GM12891 (cell line): ENCODE measurements around the gene TLE2.

Source experiments
- POLR2A ChIP-seq: IDR thresholded peaks from 2 replicates; pipeline ENCODE4 v1.6.1; 2011; ENCODE audit warnings: low read depth, low read length, control low read depth
- POLR2AphosphoS5 ChIP-seq: IDR thresholded peaks from 2 replicates; pipeline ENCODE4 v1.6.1; 2011; ENCODE audit warnings: low read depth, low read length, control low read depth
- SPI1 ChIP-seq: IDR thresholded peaks from 2 replicates; pipeline ENCODE4 v1.6.1; 2011; ENCODE audit warnings: low read depth, low read length, control low read depth

DNA sequence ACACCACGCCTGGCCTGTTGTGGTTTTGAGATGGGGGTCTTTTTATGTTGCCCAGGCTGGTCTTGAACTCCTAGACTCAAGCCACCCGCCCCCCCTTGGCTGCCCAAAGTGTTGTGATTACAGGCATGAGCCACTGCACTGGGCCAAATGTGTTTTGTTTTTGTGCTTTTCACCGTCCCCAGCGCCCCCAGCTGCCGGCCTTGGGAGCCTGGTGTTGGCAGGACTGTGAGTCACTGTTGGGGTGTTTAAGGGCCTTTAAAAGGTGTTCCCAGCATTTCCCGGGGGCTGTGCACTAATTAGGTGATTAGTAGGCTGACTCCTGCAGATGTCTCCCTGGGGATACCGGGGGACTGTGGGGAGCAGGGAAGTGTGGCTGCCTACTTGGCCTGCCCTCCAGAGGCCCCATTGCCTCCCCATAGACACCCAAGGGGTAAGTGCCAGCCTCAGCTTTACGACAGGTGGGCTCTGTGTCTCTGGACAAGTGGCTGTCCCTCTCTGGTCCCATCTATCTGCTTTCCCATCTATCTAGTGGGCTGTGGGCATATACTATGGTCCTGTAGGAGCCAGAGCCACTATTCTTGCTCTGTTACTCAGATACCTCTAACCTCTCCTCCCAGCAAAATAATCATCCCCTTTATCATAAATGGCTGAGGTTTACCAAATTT is 45.0 kb upstream of the TLE2 start:
- TF ChIP-seq POLR2A (no peak), SPI1 (no peak), POLR2AphosphoS5 (no peak)
